Measurements from ENCODE around the gene ANO10.
"Not testable (repeated sequence)": the region's sequence is repeated elsewhere in the genome, so short reads cannot be mapped to it uniquely, and the experiment has no call there.

ANO10 gene

GRCh38 chr3:43515208-43515917, 106.4 kb downstream of the ANO10 start:
- no peak for DNase-seq

GRCh38 chr3:43512754-43513404, 108.9 kb downstream of the ANO10 start:
- DNase-seq = no peak

- no peak for DNase-seq
These were observed 115.2 kb downstream of the ANO10 start for GRCh38 chr3:43506644-43507043.

- DNase-seq = no peak
These were observed 116.5 kb downstream of the ANO10 start for GRCh38 chr3:43505351-43505750.

- DNase-seq = peak; percentile 19
These were observed 118.6 kb downstream of the ANO10 start for GRCh38 chr3:43503067-43503728.

GRCh38 chr3:43499256-43499655, 122.6 kb downstream of the ANO10 start:
- no peak for DNase-seq

- no peak for DNase-seq
These were observed 123.9 kb downstream of the ANO10 start for GRCh38 chr3:43497905-43498365.

- no peak for DNase-seq
These were observed 124.4 kb downstream of the ANO10 start for GRCh38 chr3:43497422-43497821.

GRCh38 chr3:43496740-43497375, 125.0 kb downstream of the ANO10 start:
- DNase-seq = no peak

GRCh38 chr3:43492932-43493331, 128.9 kb downstream of the ANO10 start:
- not testable (repeated sequence) for DNase-seq

GRCh38 chr3:43491807-43492206, 130.0 kb downstream of the ANO10 start:
- not testable (repeated sequence) for DNase-seq

- DNase-seq = peak; percentile 2
These were observed 131.1 kb downstream of the ANO10 start for GRCh38 chr3:43490640-43491185.

GRCh38 chr3:43489930-43490329, 131.9 kb downstream of the ANO10 start:
- no peak for DNase-seq

GRCh38 chr3:43485931-43486330, 135.9 kb downstream of the ANO10 start:
- DNase-seq = no peak

GRCh38 chr3:43484926-43485488, 136.8 kb downstream of the ANO10 start:
- DNase-seq = no peak

GRCh38 chr3:43481375-43481774, 140.4 kb downstream of the ANO10 start:
- no peak for DNase-seq

GRCh38 chr3:43478839-43479238, 143.0 kb downstream of the ANO10 start:
- DNase-seq = not testable (repeated sequence)

GRCh38 chr3:43478118-43478785, 143.6 kb downstream of the ANO10 start:
- no peak for DNase-seq

GRCh38 chr3:43477600-43477999, 144.2 kb downstream of the ANO10 start:
- DNase-seq = no peak

GRCh38 chr3:43473737-43474136, 148.1 kb downstream of the ANO10 start:
- DNase-seq = no peak

- no peak for DNase-seq
These were observed 148.6 kb downstream of the ANO10 start for GRCh38 chr3:43473244-43473643.

GRCh38 chr3:43468133-43468532, 153.7 kb downstream of the ANO10 start:
- no peak for DNase-seq

All from RPMI8226 (cell line).